ENCODE data around the gene ATP5F1D. TPM values are rescaled to one million over a fixed set of nuclear protein-coding genes. Genes with fewer than 3 reads are reported as not detected.
A peak's percentile ranks its signal among the peaks of the same experiment; 100 is the strongest.

ATP5F1D gene
- total RNA-seq, 4 donors from 2014 or later, result 88.3 to 299 (median 206) TPM

DNA sequence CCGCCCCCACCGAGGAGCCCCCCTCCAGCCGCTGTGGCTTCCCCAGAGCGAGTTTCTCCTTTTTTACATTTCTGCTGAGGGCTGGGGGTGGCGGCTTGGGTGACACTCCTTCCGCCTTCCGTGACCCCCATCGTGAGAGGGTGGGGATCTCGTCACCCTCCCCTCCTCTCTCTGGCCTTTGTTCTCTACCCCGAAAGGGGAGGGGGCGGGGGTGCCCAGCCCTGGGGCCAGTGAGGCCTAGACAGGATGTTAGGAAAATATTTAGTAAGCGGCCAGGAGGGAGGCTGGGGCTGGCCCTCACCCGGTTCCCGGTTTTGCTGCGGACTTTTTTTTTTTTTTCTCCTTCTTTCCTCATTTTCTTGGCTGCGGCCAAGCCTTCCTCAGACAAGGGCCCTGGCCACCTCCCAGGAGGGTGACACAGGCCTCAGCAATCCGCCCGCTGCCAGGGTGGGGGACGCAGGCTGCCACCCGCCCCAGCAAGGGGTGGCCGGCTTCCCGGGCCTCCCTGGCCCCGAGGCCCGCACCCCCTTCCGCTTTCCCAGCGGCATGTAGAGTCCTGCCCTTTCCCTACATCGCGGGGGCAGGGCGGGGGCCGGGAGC lies 10.8 kb downstream of the ATP5F1D start:
- H3K27ac ChIP-seq, result peak overlapping the region; percentile 95 to 100 (median 100)
- H3K4me3 ChIP-seq, result peak overlapping the region; percentile 86 to 93 (median 88)
- peak; percentile 83 to 91 (median 83) for DNase-seq
- H3K36me3 ChIP-seq, result peaks cover 0 to 60% (median 0%) of the 10 kb centered on the region in 3 donors
- no peaks in the 10 kb centered on the region for H3K27me3 ChIP-seq
- H3K9me3 ChIP-seq, result no peaks in the 10 kb centered on the region
- peaks cover 7 to 56% (median 32%) of the 10 kb centered on the region in 4 donors for H3K4me1 ChIP-seq
- TF ChIP-seq POLR2A (IDR thresholded peaks at IDR 0.05), result no peak
- TF ChIP-seq, protein P1, sequence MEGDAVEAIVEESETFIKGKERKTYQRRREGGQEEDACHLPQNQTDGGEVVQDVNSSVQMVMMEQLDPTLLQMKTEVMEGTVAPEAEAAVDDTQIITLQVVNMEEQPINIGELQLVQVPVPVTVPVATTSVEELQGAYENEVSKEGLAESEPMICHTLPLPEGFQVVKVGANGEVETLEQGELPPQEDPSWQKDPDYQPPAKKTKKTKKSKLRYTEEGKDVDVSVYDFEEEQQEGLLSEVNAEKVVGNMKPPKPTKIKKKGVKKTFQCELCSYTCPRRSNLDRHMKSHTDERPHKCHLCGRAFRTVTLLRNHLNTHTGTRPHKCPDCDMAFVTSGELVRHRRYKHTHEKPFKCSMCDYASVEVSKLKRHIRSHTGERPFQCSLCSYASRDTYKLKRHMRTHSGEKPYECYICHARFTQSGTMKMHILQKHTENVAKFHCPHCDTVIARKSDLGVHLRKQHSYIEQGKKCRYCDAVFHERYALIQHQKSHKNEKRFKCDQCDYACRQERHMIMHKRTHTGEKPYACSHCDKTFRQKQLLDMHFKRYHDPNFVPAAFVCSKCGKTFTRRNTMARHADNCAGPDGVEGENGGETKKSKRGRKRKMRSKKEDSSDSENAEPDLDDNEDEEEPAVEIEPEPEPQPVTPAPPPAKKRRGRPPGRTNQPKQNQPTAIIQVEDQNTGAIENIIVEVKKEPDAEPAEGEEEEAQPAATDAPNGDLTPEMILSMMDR (IDR thresholded peaks at IDR 0.05), result no peak

DNA sequence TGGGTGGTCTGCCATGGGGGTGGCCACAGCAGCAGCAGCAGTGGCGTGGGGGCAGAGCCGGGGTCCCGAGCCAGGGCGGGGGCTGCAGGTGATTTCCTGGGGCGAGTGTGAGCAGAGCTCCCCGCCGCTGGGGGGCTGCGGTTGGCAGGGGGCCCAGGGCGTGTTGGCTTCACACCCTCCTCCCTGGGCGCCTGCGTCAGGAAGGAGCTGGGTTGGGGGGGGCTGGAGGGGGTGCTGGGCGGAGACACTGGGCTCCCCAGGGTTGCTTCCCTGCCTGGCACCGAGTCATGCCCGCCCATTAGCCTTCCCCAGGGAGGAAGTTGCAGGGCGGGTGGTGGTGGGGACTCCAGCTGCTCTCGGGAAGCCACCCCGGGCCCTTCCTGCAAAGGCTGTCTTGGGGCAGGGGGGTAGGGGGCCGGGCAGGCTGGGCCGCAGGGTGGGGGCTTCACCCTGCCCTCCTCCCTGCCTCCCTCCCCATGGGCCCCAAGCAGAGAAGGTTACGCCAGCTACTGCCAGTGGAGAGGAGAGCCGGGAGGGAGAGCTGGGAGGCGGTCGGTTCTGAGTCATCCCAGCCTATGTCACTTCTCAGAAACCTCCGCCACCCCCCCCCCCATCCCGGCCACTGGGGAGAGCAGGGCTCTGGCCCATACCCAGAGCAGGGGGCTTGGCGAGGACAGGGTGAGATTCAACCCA lies 11.4 kb downstream of the ATP5F1D start:
- Histone ChIP-seq H3K4me3 (peak overlapping the region; percentile 86 to 93 (median 88)), H3K27ac (peak overlapping the region; percentile 95 to 100 (median 100)), H3K27me3 (no peaks in the 10 kb centered on the region), H3K4me1 (peaks cover 7 to 56% (median 34%) of the 10 kb centered on the region in 4 donors), H3K9me3 (no peaks in the 10 kb centered on the region), H3K36me3 (peaks cover 0 to 67% (median 0%) of the 10 kb centered on the region in 3 donors)
- peak; percentile 92 to 96 (median 92) for DNase-seq
- TF ChIP-seq, protein P1 (IDR thresholded peaks at IDR 0.05), result peak in 3 of 6 experiments; percentile 15 to 25 (median 22)
- TF ChIP-seq POLR2A (IDR thresholded peaks at IDR 0.05), result peak in 1 of 2 donors; percentile 26

DNA sequence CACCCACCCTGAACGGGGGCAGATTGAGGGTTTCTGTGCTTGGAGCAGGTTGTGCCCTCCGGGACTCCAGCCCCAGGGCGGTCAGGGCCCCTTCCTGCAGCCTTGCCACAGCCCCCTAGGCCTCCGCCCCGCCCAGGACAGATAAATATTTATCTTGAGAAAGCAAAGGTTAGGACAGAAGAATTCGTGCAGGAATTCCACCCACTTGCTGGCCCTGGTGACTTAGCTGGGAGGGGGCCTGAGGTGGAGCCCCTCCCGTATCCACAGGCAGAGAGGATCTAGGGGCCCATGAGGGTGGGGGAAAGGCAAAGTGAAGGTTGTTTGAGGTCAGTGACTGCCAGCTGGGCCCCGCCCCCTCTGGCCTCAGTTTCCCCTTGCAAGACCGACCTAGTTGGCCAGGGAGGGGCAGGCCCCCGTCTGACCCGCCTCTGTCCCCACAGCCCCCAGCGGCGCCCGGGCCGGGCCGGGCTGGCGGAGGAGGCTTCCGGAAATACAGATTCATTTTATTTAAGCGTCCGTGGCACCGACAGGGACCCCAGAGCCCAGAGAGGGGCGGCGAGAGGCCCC lies 12.0 kb downstream of the ATP5F1D start:
- peaks cover 0 to 69% (median 0%) of the 10 kb centered on the region in 3 donors for H3K36me3 ChIP-seq
- TF ChIP-seq, protein P1 (IDR thresholded peaks at IDR 0.05), result no peak
- TF ChIP-seq POLR2A (IDR thresholded peaks at IDR 0.05), result no peak
- H3K4me1 ChIP-seq, result peaks cover 7 to 61% (median 37%) of the 10 kb centered on the region in 4 donors

DNA sequence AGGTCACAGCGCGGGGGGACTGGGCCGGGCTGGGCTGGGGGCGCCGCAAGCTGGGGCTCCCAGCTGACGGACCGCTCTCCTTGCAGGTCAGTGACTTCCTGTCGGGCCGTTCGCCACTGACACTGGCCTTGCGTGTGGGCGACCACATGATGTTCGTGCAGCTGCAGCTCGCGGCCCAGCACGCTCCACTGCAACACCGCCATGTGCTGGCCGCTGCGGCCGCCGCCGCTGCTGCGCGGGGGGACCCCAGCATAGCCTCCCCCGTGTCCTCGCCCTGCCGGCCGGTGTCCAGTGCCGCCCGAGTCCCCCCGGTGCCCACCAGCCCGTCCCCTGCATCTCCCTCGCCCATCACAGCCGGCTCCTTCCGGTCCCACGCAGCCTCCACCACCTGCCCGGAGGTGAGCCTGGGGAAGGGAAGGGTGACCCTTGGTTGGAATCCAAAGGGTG lies 12.6 kb downstream of the ATP5F1D start:
- peak in 2 of 3 donors; percentile 58 to 62 for DNase-seq
- Histone ChIP-seq H3K9me3 (no peaks in the 10 kb centered on the region), H3K36me3 (peaks cover 0 to 69% (median 0%) of the 10 kb centered on the region in 3 donors), H3K4me1 (peaks cover 7 to 66% (median 39%) of the 10 kb centered on the region in 4 donors), H3K27me3 (no peaks in the 10 kb centered on the region), H3K27ac (peak overlapping the region; percentile 95 to 100 (median 100)), H3K4me3 (peak overlapping the region in 3 of 4 donors; percentile 86 to 93 (median 89))
- no peak for TF ChIP-seq POLR2A (IDR thresholded peaks at IDR 0.05)
- TF ChIP-seq, protein P1 (IDR thresholded peaks at IDR 0.05), result no peak

More for the DNA sequence above, 12.0 kb downstream of the ATP5F1D start:
- H3K9me3 ChIP-seq, result no peaks in the 10 kb centered on the region
- peak overlapping the region; percentile 95 to 100 (median 100) for H3K27ac ChIP-seq
- DNase-seq, result peak in 1 of 3 donors; percentile 83
- H3K4me3 ChIP-seq, result peak overlapping the region; percentile 86 to 93 (median 88)
- no peaks in the 10 kb centered on the region for H3K27me3 ChIP-seq

- peak overlapping the region; percentile 95 to 100 (median 100) for H3K27ac ChIP-seq
- H3K36me3 ChIP-seq, result peaks cover 0 to 69% (median 0%) of the 10 kb centered on the region in 3 donors
- H3K4me3 ChIP-seq, result peak overlapping the region in 2 of 4 donors; percentile 86 to 93
- H3K4me1 ChIP-seq, result peaks cover 7 to 72% (median 45%) of the 10 kb centered on the region in 4 donors
- TF ChIP-seq, protein P1 (IDR thresholded peaks at IDR 0.05), result no peak
- TF ChIP-seq POLR2A (IDR thresholded peaks at IDR 0.05), result no peak
- H3K27me3 ChIP-seq, result no peaks in the 10 kb centered on the region
- peak in 1 of 3 donors; percentile 49 for DNase-seq
- no peaks in the 10 kb centered on the region for H3K9me3 ChIP-seq
Measured at GRCh38 chr19:1254530-1255185, 13.1 kb downstream of the ATP5F1D start.
